Nucleus accumbens (tissue), 56 donors: Measurements from ENCODE around the gene AMIGO3.

Source experiments
- DNase-seq, 56 donors: peaks; one replicate each; lab custom pipeline; 2025; lab: John Stamatoyannopoulos, UW

AMIGO3 gene

DNA sequence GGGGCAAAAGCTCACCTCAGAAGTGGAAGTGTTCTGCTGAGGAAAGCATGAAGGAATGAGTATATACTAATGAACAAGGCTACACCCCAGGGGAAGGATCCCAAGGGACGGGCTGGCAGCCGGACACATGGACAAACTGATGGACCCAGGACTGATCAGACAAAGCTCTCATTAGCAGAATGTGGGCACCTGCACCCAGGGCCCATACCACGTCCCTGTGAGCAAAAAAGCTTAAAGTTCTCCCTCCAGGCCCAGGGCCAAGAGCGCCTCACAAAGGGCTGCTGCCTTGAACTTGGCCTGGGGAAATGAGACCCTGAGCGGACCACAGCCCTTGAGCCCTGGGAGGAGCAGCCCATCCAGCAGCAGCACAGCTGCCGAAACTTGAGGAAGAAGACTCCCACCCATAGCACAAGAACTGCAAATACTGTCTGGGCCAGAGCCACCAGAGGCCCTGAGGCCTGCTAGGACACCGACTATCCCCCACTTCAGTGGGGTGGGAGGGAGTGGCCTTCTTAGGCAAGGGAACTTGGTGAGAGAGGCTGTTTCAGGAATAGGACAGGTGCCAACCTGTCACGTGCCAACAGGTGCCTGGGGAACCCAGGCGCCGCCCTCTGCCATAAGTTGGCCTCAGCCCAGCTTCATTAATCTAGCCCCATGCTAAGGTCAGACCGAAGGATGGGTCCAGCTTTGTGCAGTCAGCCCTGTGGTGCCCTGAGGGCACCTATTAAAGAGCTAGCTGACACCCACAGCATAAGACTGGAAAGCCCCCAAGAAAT, 6.6 kb upstream of the AMIGO3 start:
- DNase-seq, result no peak

DNA sequence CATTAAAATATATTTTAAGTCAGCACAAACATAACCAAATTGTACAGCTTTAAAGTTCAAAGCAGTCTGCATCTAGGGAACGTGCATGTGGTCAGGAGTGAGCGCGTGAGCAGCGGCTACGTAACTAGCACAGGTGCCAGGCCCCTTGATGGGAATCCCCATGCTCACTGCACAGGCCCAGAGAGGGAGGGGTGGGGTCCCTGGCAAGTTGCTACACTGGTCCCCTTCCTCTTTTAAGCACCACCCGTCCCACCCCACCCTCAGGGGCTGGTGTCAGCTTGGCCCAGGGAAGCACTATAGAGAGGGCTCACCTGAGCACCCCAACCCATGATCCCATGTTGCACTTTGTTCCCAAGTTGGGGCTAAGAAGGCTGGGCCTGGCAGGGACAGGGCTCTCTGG, 5.1 kb upstream of the AMIGO3 start:
- DNase-seq, result no peak

DNA sequence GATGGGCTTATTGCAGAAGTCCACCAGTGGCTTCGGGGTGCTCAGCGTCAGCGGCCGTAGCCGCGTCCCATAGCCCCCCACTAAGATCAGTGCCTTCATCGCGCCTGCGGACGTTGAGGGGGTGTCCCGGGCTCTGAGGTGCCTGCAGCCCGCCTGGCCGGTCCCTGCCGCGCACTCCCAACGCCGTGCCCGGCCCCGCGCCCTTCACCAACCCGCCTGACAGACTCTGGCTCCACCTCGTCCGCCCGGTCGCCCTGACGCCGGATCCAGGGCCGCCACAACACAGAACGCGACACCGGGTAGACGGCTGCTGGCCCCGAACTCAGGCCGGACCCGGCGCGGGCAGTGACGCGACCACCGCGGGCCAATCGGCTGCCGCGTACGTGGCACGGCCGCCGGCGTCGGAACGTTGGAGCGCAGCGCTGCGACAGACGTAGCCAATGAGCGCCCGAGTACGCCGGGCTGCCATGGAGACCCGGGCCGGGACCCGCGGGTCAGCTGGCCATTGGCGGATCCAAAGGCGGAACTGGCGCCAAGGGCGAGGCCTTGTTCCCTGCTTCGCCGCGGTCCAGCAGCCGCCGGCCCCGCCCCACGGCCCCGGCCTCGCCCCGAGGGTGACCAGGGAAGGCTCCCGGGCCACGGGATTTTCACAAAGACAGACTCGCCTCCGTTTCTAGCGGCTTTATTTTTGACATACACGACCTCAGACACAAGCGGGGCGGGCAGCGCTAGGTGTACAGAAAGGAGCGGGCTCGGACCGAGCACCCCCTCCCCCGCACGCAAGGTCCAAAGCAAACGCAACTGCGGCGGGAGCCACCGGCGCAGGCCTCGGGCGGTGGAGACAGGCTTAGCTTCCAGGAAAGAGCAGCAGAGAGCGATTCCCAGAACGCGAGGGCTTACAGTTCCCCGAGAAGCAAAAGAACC, 4.4 kb upstream of the AMIGO3 start, which contains the start of gene GMPPB:
GMPPB (minus strand) TSS at position 324 of the 924 bp plus-strand sequence; CDS start at position 99, 225 bp downstream.
- DNase-seq, result peak; percentile 39 to 97 (median 92)

DNA sequence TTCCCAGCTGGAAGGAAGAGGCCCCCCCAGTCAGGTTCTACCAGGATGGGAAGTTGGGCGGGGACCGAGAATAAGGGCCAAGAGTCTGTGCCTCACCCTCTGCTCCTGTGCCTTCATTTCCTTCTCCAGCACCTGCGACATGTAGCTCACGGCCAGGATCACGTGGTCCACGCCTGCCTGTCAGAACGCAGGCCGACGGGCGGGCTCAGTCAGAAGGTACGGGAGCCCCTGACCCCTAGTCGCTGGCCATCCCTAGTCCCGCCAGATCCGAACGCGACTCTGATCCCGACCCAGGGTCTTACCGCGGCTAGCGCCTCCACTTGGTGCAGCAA, 3.8 kb upstream of the AMIGO3 start:
- DNase-seq, result peak in 32 of 56 donors; percentile 8 to 71 (median 40)

DNA sequence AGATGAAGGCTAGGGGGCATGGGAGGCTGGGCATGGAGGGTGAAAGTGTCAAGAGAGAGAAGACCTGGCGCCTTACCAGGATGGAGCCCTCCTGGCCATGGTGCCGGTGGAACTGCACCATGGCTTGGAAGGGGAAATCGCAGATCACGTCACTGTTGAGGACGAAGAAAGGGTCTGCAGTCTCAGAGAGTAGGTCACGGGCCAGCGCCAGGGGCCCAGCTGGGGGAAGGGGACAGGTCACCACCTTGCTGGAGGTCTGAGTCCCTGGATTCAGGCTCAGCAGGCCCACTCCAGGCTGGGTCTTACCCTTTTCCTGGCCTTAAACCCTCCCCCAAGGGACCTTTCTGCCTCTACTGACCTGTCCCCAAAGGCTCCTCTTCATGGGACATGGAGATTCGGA, 3.4 kb upstream of the AMIGO3 start:
- no peak for DNase-seq

DNA sequence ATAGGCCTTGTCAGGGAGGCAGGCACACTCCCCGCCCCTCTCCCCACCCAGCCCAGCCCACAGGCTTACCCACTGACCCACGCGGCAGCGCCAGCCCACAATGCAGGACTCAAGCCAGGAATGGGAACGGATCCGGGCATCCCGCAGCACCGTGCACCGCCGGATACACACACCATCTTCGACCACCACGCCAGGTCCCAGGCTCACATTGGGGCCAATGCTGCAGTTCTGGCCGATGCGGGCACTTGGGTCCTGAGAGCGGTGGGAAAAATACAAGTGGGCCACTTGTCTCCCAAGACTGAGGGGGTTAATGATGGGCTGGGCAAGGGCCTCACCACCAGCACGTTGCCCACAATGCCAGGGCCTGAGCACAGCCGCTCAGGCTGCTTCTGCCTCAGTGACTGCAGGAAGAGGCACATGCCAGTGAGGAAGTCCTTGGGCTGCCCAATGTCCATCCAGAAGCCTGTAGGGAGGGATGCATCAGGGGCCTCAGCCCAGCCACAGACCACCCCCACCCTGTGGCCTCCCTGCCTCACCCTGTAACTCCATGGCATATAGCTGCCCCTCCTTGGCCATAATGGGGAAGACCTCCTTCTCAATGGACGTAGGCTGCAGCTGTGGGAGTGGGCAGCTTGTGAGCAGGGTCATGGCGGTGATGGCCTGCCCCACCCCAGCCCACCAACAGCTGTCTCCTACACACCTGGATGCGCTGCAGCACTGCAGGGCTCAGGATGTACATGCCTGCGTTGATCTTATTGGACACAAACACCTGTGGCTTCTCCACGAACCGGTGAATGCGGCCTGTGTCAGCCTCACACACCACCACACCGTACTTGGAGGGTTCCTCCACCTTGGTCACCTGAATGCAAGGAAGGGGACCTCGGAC, 2.7 kb upstream of the AMIGO3 start:
- no peak for DNase-seq

DNA sequence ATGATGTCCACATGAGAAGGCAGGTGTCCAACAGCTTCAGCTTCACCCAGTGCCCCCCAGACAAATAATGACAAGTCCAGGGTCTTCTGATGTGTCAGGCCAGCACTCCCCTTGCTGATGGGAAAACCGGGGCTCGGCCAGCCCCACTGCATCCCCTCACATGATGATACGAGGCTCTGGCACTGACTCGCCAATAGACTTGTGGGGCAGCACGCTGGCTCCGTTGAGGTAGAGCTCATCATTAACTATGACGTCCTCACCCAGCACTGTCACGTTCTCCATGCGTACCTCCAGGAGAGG, 2.1 kb upstream of the AMIGO3 start:
- no peak for DNase-seq

DNA sequence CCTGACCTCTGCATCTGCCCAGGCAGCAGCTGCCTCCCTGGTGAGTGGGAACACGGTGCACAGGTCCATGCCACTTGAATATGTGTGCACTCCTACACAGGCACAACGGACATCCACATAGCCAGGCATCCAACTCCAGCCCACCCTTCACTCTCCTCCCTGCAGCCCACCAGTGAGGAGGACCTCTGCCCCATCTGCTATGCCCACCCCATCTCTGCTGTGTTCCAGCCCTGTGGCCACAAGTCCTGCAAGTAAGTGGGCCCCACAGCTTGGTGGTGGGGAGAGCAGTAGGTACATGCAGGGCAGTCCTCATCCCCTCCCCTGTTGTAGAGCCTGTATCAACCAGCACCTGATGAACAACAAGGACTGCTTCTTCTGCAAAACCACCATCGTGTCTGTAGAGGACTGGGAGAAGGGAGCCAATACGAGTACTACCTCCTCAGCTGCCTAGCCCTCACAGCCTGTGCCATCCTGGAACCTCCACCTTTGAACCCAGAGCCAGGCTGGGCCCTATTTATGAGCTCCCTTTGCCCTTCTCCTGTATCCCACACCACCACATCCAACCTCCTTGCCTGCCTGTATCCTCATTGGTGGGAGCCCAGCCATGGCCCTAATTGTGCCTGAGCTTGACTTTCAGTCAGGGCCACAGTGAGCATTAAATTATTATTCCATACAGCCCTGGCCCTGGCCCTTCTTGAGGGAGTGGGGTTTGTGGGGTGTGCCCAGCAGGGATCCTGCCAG, 1.5 kb upstream of the AMIGO3 start:
- no peak for DNase-seq

DNA sequence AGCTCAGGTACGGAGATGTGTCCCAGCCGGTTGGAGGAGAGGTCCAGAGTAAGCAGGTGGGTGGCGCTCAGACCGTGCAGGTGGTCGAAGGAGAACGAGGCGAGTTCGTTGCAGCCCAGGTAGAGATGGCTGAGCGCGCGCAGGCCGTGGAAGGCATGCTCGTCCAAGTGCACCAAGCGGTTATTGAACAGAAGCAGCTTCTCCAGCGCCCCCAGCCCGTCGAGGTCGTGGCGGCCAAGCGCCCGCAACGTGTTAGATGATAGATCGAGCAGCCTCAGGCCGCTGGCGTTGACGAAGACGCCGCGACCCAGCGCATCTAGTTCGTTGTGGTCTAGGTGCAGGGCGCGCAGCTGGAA, 648 bp downstream of the AMIGO3 start:
- DNase-seq, result no peak

DNA sequence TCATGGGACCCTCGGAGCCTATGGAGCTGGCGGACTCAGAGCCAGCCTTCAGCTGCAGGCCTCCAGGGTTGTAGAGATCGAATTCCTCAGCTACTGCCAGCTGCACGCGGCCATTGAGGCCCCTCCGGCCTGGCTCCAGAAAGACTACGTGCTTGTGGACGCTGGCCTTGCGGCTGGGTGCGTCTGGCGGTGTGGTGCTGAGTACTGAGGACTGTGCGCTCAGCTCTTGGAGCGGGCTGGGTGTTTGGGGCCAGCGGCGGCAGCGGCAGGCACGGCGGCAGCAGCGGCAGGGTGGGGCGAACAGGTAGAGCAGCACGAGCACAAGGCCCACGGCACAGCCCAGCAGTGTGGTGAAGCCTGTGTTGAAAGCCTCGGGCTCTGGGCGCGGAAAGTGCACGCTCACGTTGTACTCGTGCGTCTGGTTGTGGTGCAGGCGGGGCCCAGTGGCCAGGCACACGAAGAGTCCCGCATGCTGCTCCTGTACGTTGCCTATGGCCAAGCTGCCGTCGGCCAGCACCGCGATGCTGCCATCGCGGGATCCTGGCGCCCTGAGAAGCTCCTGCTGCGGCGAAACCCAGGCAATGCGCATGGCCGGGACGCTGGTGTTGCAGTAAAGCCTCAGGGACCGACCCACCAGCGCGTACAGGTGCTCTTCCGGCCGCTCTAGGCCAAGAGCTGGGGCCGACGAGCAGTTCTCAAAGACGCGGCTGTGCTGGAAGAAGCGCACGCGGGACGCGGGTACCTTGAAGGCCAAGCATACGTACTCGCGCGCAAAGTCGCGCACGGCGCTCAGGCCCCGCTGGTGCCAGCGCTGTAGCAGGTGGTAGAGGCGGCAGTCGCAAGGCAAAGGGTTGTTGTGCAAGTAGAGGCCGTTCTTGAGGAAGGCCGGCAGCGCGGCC, 1.3 kb downstream of the AMIGO3 start:
- DNase-seq, result no peak

DNA sequence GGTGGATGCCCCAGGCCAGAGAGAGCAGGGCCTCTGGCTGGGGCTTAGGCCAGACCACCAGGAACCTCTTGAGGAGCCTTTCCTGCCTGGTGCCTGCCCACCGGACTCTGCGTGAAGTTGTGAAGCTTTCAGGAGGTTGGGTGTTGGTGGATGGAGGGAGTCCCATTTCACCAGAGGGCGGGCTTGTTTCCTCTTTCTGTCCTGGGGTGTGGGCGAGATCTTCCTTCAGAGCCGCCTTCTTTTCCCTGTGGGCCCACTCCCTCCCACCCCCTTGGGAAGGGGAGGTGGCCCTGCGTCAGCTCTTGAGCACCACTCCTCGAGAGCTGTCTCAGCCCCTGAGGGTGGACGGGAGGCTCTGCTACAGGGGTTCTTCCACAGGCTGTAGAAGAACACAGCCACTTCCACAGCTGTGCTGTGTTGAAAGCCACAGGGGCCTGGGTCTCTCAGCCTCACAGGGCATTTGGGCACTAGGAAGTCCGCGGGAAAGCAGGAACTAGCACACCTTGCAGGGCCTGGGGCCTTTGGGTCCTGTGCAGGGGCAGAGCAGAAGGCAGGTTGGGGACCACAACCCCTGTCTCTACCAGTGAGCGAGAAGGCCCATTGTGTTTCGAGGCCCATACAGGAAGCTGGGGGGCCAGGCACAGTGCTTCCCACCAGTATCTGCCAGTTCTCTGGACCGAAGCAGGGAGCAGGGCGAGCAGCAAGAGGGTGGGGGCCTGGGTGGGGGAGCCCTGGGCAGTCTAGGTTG, 2.1 kb downstream of the AMIGO3 start:
- DNase-seq, result no peak

DNA sequence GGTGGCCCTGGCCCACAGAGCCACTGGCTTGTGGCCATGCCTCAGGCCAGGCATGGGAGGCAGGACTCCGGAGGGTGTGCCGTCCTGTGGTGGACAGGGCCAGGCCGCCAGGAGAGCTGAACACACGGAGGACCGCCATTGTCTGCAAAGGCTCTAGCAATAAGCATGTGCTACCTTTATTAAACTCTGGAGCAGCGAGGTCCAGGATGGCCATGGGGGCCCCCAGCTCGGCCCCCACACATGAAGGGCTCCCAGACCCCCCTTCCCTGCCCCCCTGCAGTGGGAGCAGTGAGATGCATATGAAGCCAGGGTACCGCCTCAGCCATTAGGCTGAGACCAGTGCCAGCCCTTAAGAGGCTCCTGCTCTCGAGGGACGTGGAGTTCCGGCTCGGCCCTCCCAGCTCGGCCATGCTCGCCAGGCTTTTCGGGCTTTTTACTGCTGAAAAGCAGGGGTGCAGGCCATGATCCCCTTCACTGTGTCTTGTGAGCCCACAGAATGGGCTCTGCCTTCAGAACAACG, 2.7 kb downstream of the AMIGO3 start:
- DNase-seq, result no peak

DNA sequence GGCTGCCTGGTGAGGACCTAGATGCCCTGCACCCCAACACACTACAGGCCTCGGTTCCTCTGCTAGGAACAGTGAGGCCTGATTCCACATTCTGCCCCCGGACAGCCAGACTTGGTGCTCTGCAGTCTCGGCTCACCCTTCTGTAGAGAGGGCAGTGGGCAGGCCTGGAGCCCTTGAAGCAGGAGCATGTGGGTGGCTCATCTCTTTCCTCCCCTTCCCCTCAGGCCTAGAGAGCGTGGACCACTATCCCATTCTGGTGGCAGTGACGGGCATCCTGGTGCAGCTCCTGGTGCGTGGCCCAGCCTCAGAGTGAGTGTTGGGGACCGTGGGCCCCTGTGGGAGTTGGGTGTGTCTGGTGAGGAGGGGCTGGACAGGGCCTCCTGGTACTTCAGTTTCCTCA, 3.3 kb downstream of the AMIGO3 start:
- no peak for DNase-seq

DNA sequence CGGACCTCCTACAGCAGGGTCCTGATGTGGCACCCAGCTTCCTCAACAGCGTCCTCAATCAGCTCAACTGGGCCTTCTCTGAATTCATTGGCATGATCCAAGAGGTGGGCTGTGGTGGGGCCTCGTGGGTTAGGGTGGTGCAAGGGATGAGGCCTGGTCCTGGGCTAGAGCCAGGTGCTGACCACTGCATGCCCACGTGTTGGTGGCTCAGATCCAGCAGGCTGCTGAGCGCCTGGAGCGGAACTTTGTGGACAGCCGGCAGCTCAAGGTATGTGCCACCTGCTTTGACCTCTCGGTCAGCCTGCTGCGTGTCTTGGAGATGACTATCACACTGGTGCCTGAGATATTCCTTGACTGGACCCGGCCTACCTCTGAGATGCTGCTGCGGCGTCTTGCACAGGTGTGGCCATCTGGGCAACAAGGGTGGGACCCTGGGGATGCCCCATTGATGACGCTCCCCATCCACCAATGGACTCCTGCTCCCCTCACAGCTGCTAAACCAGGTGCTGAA, 3.8 kb downstream of the AMIGO3 start:
- no peak for DNase-seq

DNA sequence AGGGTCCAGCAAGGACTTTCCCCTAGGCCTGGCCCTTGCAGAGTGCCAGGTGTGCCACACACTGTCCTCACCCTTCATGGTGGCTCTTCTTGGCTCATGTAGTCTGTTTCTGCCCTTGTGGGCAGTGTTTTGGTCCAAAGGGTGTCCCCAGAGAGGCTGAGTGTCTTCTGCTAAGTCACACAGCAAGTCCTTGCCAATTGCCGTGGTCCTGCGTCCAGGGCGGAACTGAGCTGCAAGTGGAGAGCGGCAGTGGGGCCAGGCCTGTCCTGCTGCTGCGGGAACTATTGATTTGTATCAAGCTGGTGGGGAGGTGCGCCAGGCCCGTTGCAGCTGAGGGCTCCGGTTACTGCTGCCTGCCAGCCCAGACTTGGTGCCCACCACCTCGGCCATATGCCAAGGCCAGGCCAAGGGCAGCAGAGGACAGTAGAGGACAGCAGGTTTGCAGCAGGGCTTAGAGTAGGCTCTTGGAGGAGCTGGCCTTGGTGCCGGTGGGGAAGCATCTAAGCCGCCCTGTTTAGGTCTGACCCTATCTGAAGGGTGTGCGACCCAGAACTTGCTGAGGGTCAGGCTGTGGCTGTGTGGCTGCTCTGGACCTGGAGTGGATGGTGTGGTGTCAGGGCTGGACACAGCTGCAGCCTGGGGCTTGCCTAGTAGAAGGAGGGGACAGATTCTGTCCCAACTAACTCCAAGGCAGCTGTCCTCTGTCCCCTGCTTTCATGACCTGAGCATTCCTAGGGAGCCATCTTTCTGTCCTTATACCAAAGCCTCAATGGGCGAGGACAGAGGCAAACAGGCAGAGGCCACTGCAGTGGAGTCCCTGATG, 4.5 kb downstream of the AMIGO3 start:
- no peak for DNase-seq

DNA sequence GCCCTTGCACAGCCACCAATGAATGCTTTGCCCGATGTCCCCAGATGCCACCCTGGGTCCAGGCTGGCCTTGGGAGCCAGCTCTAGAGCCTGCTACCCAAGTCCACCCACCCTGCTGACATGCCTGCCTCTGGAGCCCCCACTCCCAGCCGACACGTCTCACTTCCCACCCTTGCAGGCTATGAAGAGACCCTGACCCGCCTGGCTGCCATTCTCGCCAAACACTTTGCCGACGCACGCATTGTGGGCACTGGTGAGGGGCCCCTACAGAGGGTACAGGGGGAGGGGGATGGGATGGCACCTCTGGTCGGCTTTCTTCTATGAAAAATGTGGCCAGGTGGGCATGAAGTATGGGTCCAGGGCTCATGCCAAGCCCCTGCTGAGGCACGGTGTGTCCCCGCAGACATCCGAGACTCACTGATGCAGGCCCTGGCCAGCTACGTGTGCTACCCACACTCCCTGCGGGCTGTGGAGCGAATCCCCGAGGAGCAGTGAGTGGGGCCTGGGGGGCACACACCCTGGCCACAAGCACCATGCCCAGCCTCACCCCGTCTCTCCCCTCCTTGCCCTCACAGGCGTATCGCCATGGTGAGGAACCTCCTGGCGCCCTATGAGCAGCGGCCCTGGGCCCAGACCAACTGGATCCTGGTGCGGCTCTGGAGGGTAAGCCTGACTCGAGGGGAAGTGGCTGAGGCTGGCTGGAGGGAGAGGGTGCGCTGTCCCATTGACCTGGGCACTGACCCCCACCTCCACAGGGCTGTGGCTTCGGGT, 6.0 kb downstream of the AMIGO3 start:
- no peak for DNase-seq
